ENCODE data around the gene WAS. TPM values are rescaled to one million over a fixed set of nuclear protein-coding genes. Genes with fewer than 3 reads are reported as not detected.

The WAS gene
- polyA plus RNA-seq, 1 of the 3 experiments (the other 2 are of a cell fraction) = 0.30 TPM

DNA sequence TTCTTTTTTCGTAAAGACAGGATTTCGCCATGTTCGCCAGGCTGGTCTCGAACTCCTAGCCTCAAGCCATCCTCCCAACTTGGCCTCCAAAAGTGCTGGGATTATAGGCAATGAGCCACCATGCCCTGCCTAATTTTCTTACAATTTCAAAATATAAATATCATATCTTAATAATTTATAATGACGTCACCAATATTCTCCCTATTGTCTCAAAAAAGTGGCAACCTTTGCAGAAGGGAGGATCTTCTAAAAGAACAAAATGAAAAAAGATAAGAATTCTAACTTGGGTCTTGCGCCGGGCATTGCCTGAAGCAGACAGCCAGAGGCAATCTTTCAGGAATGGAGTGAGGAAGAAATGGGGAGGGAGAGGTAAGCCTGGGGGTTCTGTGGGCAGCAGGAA is 37.9 kb upstream of the WAS start:
- WGBS (ENCODE audit: low lambda C conversion rate) = 65% methylated on average over 7 of the region's 7 CpGs
- TF ChIP-seq EZH2phosphoT487 (IDR thresholded peaks at IDR 0.05; ENCODE audit: borderline replicate concordance, low read depth) (no peak), POLR2AphosphoS5 (IDR thresholded peaks at IDR 0.05; ENCODE audit: low read depth, low read length) (no peak), TCF12 (IDR thresholded peaks at IDR 0.05) (no peak), FOSL2 (IDR thresholded peaks at IDR 0.05; ENCODE audit: borderline replicate concordance, low read depth) (no peak), SIN3A (IDR thresholded peaks at IDR 0.05; ENCODE audit: borderline replicate concordance, low read depth, low read length) (no peak), RAD21 (IDR thresholded peaks at IDR 0.05; ENCODE audit: low read length) (no peak), RCOR1 (IDR thresholded peaks at IDR 0.05; ENCODE audit: low read length) (no peak), TEAD4 (IDR thresholded peaks at IDR 0.05; ENCODE audit: borderline replicate concordance, insufficient read depth) (no peak), FOXJ3 (CRISPR knock-in tag; IDR thresholded peaks at IDR 0.05) (no peak)

DNA sequence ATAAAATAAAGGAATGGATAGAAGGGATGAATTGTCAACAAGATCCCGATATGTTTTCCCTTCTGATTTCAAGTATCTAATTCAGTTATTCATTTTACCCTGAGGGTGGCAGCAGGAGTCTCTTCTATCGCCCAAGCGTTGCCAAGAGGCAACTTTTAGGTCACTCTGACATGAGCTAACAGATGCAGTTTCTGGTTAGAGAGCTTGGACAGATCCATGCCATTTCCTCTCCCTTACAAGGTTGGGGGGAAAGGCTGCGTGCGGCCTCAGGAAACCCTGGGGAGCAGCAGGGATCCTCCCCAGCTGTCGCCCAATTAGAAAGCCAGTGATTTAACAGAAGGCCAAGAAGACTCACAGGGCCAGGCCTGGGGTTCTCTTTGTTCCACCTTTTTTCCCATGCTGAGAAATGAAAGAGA is 35.3 kb upstream of the WAS start:
- WGBS (ENCODE audit: low lambda C conversion rate) = 25% methylated on average over 6 of the region's 6 CpGs
- no peaks in the 10 kb centered on the region for H3K9me3 ChIP-seq
- no peak overlapping the region for H3K27ac ChIP-seq (ENCODE audit: low read depth in 2 of 2, low read length in 1 of 2)
- no peak overlapping the region for H3K4me2 ChIP-seq
- H3K9me2 ChIP-seq = no peaks in the 10 kb centered on the region
- H4K20me1 ChIP-seq (ENCODE audit: insufficient read depth) = no peaks in the 10 kb centered on the region
- H3K9ac ChIP-seq = no peak overlapping the region
- TF ChIP-seq, protein P1, sequence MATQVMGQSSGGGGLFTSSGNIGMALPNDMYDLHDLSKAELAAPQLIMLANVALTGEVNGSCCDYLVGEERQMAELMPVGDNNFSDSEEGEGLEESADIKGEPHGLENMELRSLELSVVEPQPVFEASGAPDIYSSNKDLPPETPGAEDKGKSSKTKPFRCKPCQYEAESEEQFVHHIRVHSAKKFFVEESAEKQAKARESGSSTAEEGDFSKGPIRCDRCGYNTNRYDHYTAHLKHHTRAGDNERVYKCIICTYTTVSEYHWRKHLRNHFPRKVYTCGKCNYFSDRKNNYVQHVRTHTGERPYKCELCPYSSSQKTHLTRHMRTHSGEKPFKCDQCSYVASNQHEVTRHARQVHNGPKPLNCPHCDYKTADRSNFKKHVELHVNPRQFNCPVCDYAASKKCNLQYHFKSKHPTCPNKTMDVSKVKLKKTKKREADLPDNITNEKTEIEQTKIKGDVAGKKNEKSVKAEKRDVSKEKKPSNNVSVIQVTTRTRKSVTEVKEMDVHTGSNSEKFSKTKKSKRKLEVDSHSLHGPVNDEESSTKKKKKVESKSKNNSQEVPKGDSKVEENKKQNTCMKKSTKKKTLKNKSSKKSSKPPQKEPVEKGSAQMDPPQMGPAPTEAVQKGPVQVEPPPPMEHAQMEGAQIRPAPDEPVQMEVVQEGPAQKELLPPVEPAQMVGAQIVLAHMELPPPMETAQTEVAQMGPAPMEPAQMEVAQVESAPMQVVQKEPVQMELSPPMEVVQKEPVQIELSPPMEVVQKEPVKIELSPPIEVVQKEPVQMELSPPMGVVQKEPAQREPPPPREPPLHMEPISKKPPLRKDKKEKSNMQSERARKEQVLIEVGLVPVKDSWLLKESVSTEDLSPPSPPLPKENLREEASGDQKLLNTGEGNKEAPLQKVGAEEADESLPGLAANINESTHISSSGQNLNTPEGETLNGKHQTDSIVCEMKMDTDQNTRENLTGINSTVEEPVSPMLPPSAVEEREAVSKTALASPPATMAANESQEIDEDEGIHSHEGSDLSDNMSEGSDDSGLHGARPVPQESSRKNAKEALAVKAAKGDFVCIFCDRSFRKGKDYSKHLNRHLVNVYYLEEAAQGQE (IDR thresholded peaks at IDR 0.05; ENCODE audit: low read depth, low read length) = no peak
- 0 out of 2 replicates have a peak, but pooled peaks have one; percentile 35 for TF ChIP-seq SMC3 (IDR thresholded peaks at IDR 0.05; ENCODE audit: low read depth, low read length)
- TF ChIP-seq, protein P2, sequence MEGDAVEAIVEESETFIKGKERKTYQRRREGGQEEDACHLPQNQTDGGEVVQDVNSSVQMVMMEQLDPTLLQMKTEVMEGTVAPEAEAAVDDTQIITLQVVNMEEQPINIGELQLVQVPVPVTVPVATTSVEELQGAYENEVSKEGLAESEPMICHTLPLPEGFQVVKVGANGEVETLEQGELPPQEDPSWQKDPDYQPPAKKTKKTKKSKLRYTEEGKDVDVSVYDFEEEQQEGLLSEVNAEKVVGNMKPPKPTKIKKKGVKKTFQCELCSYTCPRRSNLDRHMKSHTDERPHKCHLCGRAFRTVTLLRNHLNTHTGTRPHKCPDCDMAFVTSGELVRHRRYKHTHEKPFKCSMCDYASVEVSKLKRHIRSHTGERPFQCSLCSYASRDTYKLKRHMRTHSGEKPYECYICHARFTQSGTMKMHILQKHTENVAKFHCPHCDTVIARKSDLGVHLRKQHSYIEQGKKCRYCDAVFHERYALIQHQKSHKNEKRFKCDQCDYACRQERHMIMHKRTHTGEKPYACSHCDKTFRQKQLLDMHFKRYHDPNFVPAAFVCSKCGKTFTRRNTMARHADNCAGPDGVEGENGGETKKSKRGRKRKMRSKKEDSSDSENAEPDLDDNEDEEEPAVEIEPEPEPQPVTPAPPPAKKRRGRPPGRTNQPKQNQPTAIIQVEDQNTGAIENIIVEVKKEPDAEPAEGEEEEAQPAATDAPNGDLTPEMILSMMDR (IDR thresholded peaks at IDR 0.05) = peak; percentile 45
- TF ChIP-seq TCF12 (IDR thresholded peaks at IDR 0.05) = no peak
- TF ChIP-seq RAD21 (IDR thresholded peaks at IDR 0.05; ENCODE audit: low read length) = peak; percentile 66
- ChIA-PET CTCF (interaction anchor here (0.7 to 2.6 kb wide), 8 partner anchors 9 to 243 kb away, joined by 3 to 10 read pairs (median 4); no protein-coding TSS in a partner anchor), POLR2A (no interaction called here)
- peak; percentile 49 for DNase-seq
- no peak overlapping the region for H3K4me3 ChIP-seq (ENCODE audit: low read depth in 2 of 2, low read length in 1 of 2)
- H3K36me3 ChIP-seq (replicated peaks in 1 of 2; ENCODE audit: control insufficient read depth in 1 of 2, insufficient read depth in 2 of 2, low read length in 1 of 2) = no peaks in the 10 kb centered on the region
- H3K4me1 ChIP-seq (ENCODE audit: control insufficient read depth in 1 of 2, insufficient read depth in 2 of 2, low read depth in 1 of 2, low read length in 1 of 2) = no peaks in the 10 kb centered on the region; a peak in 1 of 4 replicates
- H3K27me3 ChIP-seq (ENCODE audit: insufficient read depth) = peaks cover 4% of the 10 kb centered on the region; the same call in 1 of the 2 replicates
- H3K79me2 ChIP-seq (ENCODE audit: insufficient read depth) = no peaks in the 10 kb centered on the region
- H3F3A ChIP-seq (replicated peaks; ENCODE audit: insufficient read depth) = no peaks in the 10 kb centered on the region
- no peak overlapping the region for H2AFZ ChIP-seq (ENCODE audit: low read depth)

More for the DNA sequence above, 37.9 kb upstream of the WAS start:
- ChIA-PET POLR2A (no interaction called here), CTCF (interaction anchor here (1.6 kb wide), 1 partner anchor 15 kb away, joined by 4 read pairs; no protein-coding TSS in a partner anchor)
- Histone ChIP-seq H3K36me3 (replicated peaks in 1 of 2; ENCODE audit: control insufficient read depth in 1 of 2, insufficient read depth in 2 of 2, low read length in 1 of 2) (no peaks in the 10 kb centered on the region), H3K4me1 (ENCODE audit: control insufficient read depth in 1 of 2, insufficient read depth in 2 of 2, low read depth in 1 of 2, low read length in 1 of 2) (no peaks in the 10 kb centered on the region; a peak in 1 of 4 replicates), H3K9ac (no peak overlapping the region), H3K79me2 (ENCODE audit: insufficient read depth) (no peaks in the 10 kb centered on the region), H3K4me3 (ENCODE audit: low read depth in 2 of 2, low read length in 1 of 2) (no peak overlapping the region), H3F3A (replicated peaks; ENCODE audit: insufficient read depth) (no peaks in the 10 kb centered on the region), H3K9me3 (no peaks in the 10 kb centered on the region), H3K27me3 (ENCODE audit: insufficient read depth) (peaks cover 4% of the 10 kb centered on the region; the same call in 1 of the 2 replicates), H2AFZ (ENCODE audit: low read depth) (no peak overlapping the region), H4K20me1 (ENCODE audit: insufficient read depth) (no peaks in the 10 kb centered on the region), H3K4me2 (no peak overlapping the region), H3K27ac (ENCODE audit: low read depth in 2 of 2, low read length in 1 of 2) (no peak overlapping the region), H3K9me2 (no peaks in the 10 kb centered on the region)
- DNase-seq = no peak
